Right lobe of liver (tissue), 6 donors: ENCODE data around the gene DSG3. TPM values are rescaled to one million over a fixed set of nuclear protein-coding genes. Genes with fewer than 3 reads are reported as not detected.

Experiments
- ATAC-seq, 4 donors: fragments of 200-7000 bp; cut with Tn5 transposase; one replicate each; pipeline ENCODE4 v1.9.1; 2020; ENCODE audit warnings: mild to moderate bottlenecking in 4 of 4, moderate library complexity in 4 of 4
- DNase-seq, 3 donors: peaks; one replicate each; pipeline ENCODE4 v3.0.0-alpha.2; 2020
- H3K27ac ChIP-seq, 3 donors: fragments of 200-600 bp; one replicate each; pipeline ENCODE4 v1.8.0; 2022
- H3K27me3 ChIP-seq, 2 donors: fragments of 200-600 bp; one replicate each; pipeline ENCODE4 v1.8.0; 2022
- H3K36me3 ChIP-seq, 4 donors: fragments of 200-600 bp; sonication (generic) in 1 of 4; one replicate each; pipeline versions ENCODE4 v1.5.1 to v1.8.0; 2017 to 2022; ENCODE audit warnings: control low read depth in 1 of 4
- H3K4me1 ChIP-seq, 4 donors: fragments of 200-600 bp; sonication (generic) in 1 of 4; one replicate each; pipeline versions ENCODE4 v1.5.1 to v1.8.0; 2017 to 2022; ENCODE audit warnings: control low read depth in 1 of 4
- H3K4me3 ChIP-seq, 3 donors: fragments of 200-600 bp; one replicate each; pipeline ENCODE4 v1.8.0; 2022
- H3K9me3 ChIP-seq, 4 donors: fragments of 200-600 bp; sonication (generic) in 1 of 4; one replicate each; pipeline versions ENCODE4 v1.5.1 to v1.8.0; 2017 to 2022; ENCODE audit warnings: control low read depth in 1 of 4
- CTCF ChIP-seq, 4 donors: fragments of 200-600 bp in 3 of 4; fragments of 450-650 bp in 1 of 4; IDR thresholded peaks; one replicate each; pipeline versions ENCODE4 v1.5.1 to v1.8.0; 2016 to 2022; ENCODE audit warnings: antibody characterized with exemption in 4 of 4, mild to moderate bottlenecking in 2 of 4
- POLR2A ChIP-seq: fragments of 450-650 bp; IDR thresholded peaks from one replicate; pipeline ENCODE4 v1.6.1; 2017; ENCODE audit warnings: antibody characterized with exemption, mild to moderate bottlenecking
- WGBS: methylation state at CpG from one replicate; pipeline ENCODE4 v1.1.6; 2018; ENCODE audit warnings: low coverage, low lambda C conversion rate; ENCODE audit not compliant: insufficient coverage; ENCODE audit errors: missing lambda C conversion rate; 5-methylcytosine and 5-hydroxymethylcytosine counted together
- intact Hi-C, 2 donors: fragments of 100-400 bp; cut with DNase I; formaldehyde crosslinking; loops; one replicate each; pipeline versions ENCODE4 v1.11.2 to v1.14.1; 2022
- total RNA-seq, 6 experiments: library from RNA; depleted of rRNA in 2 of 6; stranded (reverse); fragments of >200 nt in 2 of 6; fragmentation: NEBNext Ultra II Directional in 3 of 6; extraction: Animal tissue kit (Norgen Biotek cat#: 25700) in 3 of 6; gene quantifications; one replicate each; pipeline versions ENCODE4 v1.1.0 to v1.2.4, GENCODE V29; 2016 to 2023
- donor health status: DM: no; HTN: yes; CAD: no.
- donor health status: DM: no; HTN: no; CAD: no.
- donor health status: DM: no; HTN: no; CAD: no.
- donor health status: DM: no; HTN: yes; CAD: no.
- donor health status: DM: no; HTN: yes; CAD: no.

The DSG3 gene
- total RNA-seq, 6 experiments from 2014 or later = 0.09 TPM; not detected in 5

GRCh38 chr18:31451625-31452024 is 4.1 kb downstream of the DSG3 start:
- no peak overlapping the region for H3K4me3 ChIP-seq
- H3K27ac ChIP-seq = no peak overlapping the region
- WGBS = 86% methylated on average over 1 of the region's 1 CpG
- H3K9me3 ChIP-seq = no peaks in the 10 kb centered on the region
- DNase-seq (no peak), ATAC-seq (no peak)
- no peak for TF ChIP-seq CTCF (IDR thresholded peaks at IDR 0.05)
- TF ChIP-seq POLR2A = no peak
- no peaks in the 10 kb centered on the region for H3K4me1 ChIP-seq
- intact Hi-C loops = no loop called here
- no peaks in the 10 kb centered on the region for H3K36me3 ChIP-seq
- H3K27me3 ChIP-seq = no peaks in the 10 kb centered on the region

GRCh38 chr18:31454066-31454708 is 6.6 kb downstream of the DSG3 start:
- Histone ChIP-seq H3K4me3 (no peak overlapping the region), H3K27ac (no peak overlapping the region), H3K9me3 (no peaks in the 10 kb centered on the region), H3K27me3 (no peaks in the 10 kb centered on the region), H3K36me3 (no peaks in the 10 kb centered on the region), H3K4me1 (no peaks in the 10 kb centered on the region)
- TF ChIP-seq POLR2A (no peak), CTCF (IDR thresholded peaks at IDR 0.05) (no peak)
- intact Hi-C loops = no loop called here
- ATAC-seq = no peak
- WGBS = 81% methylated on average over 3 of the region's 3 CpGs
- no peak for DNase-seq

GRCh38 chr18:31469629-31470028 is 22.1 kb downstream of the DSG3 start:
- H3K27ac ChIP-seq = no peak overlapping the region
- H3K4me1 ChIP-seq = no peaks in the 10 kb centered on the region
- intact Hi-C loops = no loop called here
- 100% methylated on average over 1 of the region's 1 CpG for WGBS
- H3K36me3 ChIP-seq = no peaks in the 10 kb centered on the region
- no peaks in the 10 kb centered on the region for H3K9me3 ChIP-seq
- no peaks in the 10 kb centered on the region for H3K27me3 ChIP-seq
- ATAC-seq = no peak
- H3K4me3 ChIP-seq = no peak overlapping the region
- DNase-seq = no peak
- TF ChIP-seq CTCF (IDR thresholded peaks at IDR 0.05) (no peak), POLR2A (no peak)

GRCh38 chr18:31478688-31479087 is 31.1 kb downstream of the DSG3 start:
- intact Hi-C loops = no loop called here
- H3K27me3 ChIP-seq = no peaks in the 10 kb centered on the region
- no peaks in the 10 kb centered on the region for H3K36me3 ChIP-seq
- no peaks in the 10 kb centered on the region for H3K9me3 ChIP-seq
- no peak for DNase-seq
- no peak overlapping the region for H3K27ac ChIP-seq
- WGBS = 85% methylated on average over 8 of the region's 10 CpGs
- no peaks in the 10 kb centered on the region for H3K4me1 ChIP-seq
- ATAC-seq = no peak
- no peak overlapping the region for H3K4me3 ChIP-seq
- TF ChIP-seq POLR2A (no peak), CTCF (IDR thresholded peaks at IDR 0.05) (no peak)

- Histone ChIP-seq H3K27me3 (no peaks in the 10 kb centered on the region), H3K9me3 (no peaks in the 10 kb centered on the region), H3K4me1 (no peaks in the 10 kb centered on the region), H3K36me3 (no peaks in the 10 kb centered on the region), H3K4me3 (no peak overlapping the region), H3K27ac (no peak overlapping the region)
- no peak for TF ChIP-seq POLR2A
- TF ChIP-seq CTCF (IDR thresholded peaks at IDR 0.05) = no peak
- intact Hi-C loops = no loop called here
- ATAC-seq (no peak), DNase-seq (no peak)
- WGBS = 75% methylated on average over 1 of the region's 1 CpG
These were observed 34.5 kb downstream of the DSG3 start for GRCh38 chr18:31482051-31482450.
